WTC11 (cell line): ENCODE data around the gene SLC46A1. TPM values are rescaled to one million over a fixed set of nuclear protein-coding genes. Genes with fewer than 3 reads are reported as not detected.
A peak's percentile ranks its signal among the peaks of the same experiment; 100 is the strongest.

Experiments
- ATF2 ChIP-seq: sonication (generic); formaldehyde crosslinking; IDR thresholded peaks from 2 replicates; pipeline ENCODE4 v1.8.1; 2022; ENCODE audit warnings: low read depth, missing genetic modification reagents, borderline replicate concordance
- CREM ChIP-seq: sonication (generic); formaldehyde crosslinking; IDR thresholded peaks from 2 replicates; pipeline ENCODE4 v1.8.1; 2022; ENCODE audit warnings: mild to moderate bottlenecking, missing genetic modification reagents, moderate library complexity
- CTCF ChIP-seq: fragments of 200-600 bp; IDR thresholded peaks from 2 replicates; pipeline ENCODE4 v1.8.0; 2022; ENCODE audit warnings: antibody characterized with exemption
- ELF4 ChIP-seq: sonication (generic); formaldehyde crosslinking; IDR thresholded peaks from 2 replicates; pipeline ENCODE4 v1.8.1; 2022; ENCODE audit warnings: low read depth, mild to moderate bottlenecking, moderate library complexity, missing genetic modification reagents
- ETV6 ChIP-seq: sonication (generic); formaldehyde crosslinking; IDR thresholded peaks from 2 replicates; pipeline ENCODE4 v1.8.1; 2022; ENCODE audit warnings: mild to moderate bottlenecking, missing genetic modification reagents
- IRF2 ChIP-seq: sonication (generic); formaldehyde crosslinking; IDR thresholded peaks from 2 replicates; pipeline ENCODE4 v1.8.0; 2022; ENCODE audit warnings: low read depth, missing genetic modification reagents, borderline replicate concordance
- JAZF1 ChIP-seq: fragments of 250-450 bp; sonication (Bioruptor Pico); IDR thresholded peaks from 2 replicates; pipeline ENCODE4 v1.9.0; 2021; ENCODE audit warnings: moderate library complexity, mild to moderate bottlenecking, inconsistent platforms
- NFATC4 ChIP-seq: fragments of 250-450 bp; sonication (Bioruptor Pico); IDR thresholded peaks from 2 replicates; pipeline ENCODE4 v1.9.0; 2021; ENCODE audit warnings: mild to moderate bottlenecking
- NFYB ChIP-seq: sonication (generic); formaldehyde crosslinking; conservative IDR thresholded peaks from 2 replicates; pipeline ENCODE4 v1.8.0; 2022; ENCODE audit warnings: low read depth, missing genetic modification reagents
- NR2C2 ChIP-seq: sonication (generic); formaldehyde crosslinking; IDR thresholded peaks from 2 replicates; pipeline ENCODE4 v1.8.0; 2022; ENCODE audit warnings: mild to moderate bottlenecking, missing genetic modification reagents
- STAT6 ChIP-seq: sonication (generic); formaldehyde crosslinking; conservative IDR thresholded peaks from 2 replicates; pipeline ENCODE4 v1.8.1; 2023; ENCODE audit warnings: mild to moderate bottlenecking, low read depth, missing genetic modification reagents, moderate library complexity
- TCF7 ChIP-seq: sonication (generic); formaldehyde crosslinking; IDR thresholded peaks from 2 replicates; pipeline ENCODE4 v1.8.0; 2022; ENCODE audit warnings: mild to moderate bottlenecking, low read depth, missing genetic modification reagents, moderate library complexity
- ZNF219 ChIP-seq: sonication (generic); formaldehyde crosslinking; IDR thresholded peaks from 2 replicates; pipeline ENCODE4 v1.8.0; 2023; ENCODE audit warnings: missing genetic modification reagents, mild to moderate bottlenecking, borderline replicate concordance
- ZNF232 ChIP-seq: sonication (generic); formaldehyde crosslinking; IDR thresholded peaks from 2 replicates; pipeline ENCODE4 v1.8.0; 2022; ENCODE audit warnings: mild to moderate bottlenecking, missing genetic modification reagents
- ZNF263 ChIP-seq: sonication (generic); formaldehyde crosslinking; IDR thresholded peaks from 2 replicates; pipeline ENCODE4 v1.8.1; 2022; ENCODE audit warnings: low read depth, mild to moderate bottlenecking, moderate library complexity, missing genetic modification reagents
- ZNF281 ChIP-seq: sonication (generic); formaldehyde crosslinking; IDR thresholded peaks from 2 replicates; pipeline ENCODE4 v1.8.0; 2023; ENCODE audit warnings: mild to moderate bottlenecking, missing genetic modification reagents
- ZNF317 ChIP-seq: sonication (generic); formaldehyde crosslinking; IDR thresholded peaks from 2 replicates; pipeline ENCODE4 v1.8.1; 2023; ENCODE audit warnings: low read depth, mild to moderate bottlenecking, moderate library complexity, missing genetic modification reagents, borderline replicate concordance
- ZNF396 ChIP-seq: fragments of 250-450 bp; sonication (Bioruptor Pico); IDR thresholded peaks from 2 replicates; pipeline ENCODE4 v1.8.0; 2021; ENCODE audit warnings: mild to moderate bottlenecking, moderate library complexity, borderline replicate concordance
- ZNF423 ChIP-seq: fragments of 250-450 bp; sonication (Bioruptor Pico); IDR thresholded peaks from 2 replicates; pipeline ENCODE4 v2.1.2; 2022; ENCODE audit warnings: mild to moderate bottlenecking, moderate library complexity
- ZNF671 ChIP-seq: fragments of 250-450 bp; sonication (Bioruptor Pico); IDR thresholded peaks from 2 replicates; pipeline ENCODE4 v1.8.0; 2021; ENCODE audit warnings: mild to moderate bottlenecking
- total RNA-seq: library from RNA; stranded (reverse); gene quantifications from 3 replicates; pipeline ENCODE4 v1.2.3, GENCODE V29; 2021
- TF ChIP-seq, protein P1 (sequence below): fragments of 250-450 bp; sonication (Bioruptor Pico); IDR thresholded peaks from 2 replicates; pipeline ENCODE4 v1.8.0; 2021; ENCODE audit warnings: mild to moderate bottlenecking
- TF ChIP-seq, protein P2 (sequence below): sonication (generic); formaldehyde crosslinking; IDR thresholded peaks from 2 replicates; pipeline ENCODE4 v1.8.1; 2023; ENCODE audit warnings: mild to moderate bottlenecking, moderate library complexity, missing genetic modification reagents
- TF ChIP-seq, protein P3 (sequence below): fragments of 250-450 bp; sonication (Bioruptor Pico); IDR thresholded peaks from 2 replicates; pipeline ENCODE4 v1.9.0; 2021; ENCODE audit warnings: mild to moderate bottlenecking

SLC46A1 gene
- total RNA-seq, 1 experiment from 2014 or later, result 6.7 TPM

DNA sequence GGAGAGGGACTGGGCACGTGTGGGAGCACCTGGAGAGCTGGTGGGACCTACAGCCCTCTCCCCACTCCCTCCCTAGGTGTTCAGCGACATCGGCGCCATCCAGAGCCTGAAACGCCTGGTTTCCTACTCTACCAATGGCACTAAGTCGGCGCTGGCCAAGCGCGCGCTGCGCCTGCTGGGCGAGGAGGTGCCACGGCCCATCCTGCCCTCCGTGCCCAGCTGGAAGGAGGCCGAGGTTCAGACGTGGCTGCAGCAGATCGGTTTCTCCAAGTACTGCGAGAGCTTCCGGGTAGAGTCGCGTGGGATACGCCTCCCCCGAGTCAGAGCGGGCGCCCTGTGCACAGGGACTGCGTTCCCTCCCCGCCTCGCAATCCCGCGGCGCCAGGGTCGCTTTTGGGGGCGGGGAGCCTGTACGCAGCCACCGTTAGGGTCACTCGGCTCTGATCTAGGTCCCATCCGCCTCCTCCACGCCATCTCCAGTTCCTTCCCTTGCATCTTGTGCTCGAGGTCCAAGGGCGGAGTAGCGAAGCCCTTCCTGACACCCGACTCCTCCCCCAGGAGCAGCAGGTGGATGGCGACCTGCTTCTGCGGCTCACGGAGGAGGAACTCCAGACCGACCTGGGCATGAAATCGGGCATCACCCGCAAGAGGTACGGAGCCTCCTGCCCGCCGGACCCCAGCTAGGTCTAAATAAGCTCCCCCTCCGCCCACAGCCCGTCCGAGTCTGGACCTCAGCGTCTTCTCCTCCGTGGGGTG lies 21.6 kb downstream of the SLC46A1 start (continued):
- TF ChIP-seq, protein P1, sequence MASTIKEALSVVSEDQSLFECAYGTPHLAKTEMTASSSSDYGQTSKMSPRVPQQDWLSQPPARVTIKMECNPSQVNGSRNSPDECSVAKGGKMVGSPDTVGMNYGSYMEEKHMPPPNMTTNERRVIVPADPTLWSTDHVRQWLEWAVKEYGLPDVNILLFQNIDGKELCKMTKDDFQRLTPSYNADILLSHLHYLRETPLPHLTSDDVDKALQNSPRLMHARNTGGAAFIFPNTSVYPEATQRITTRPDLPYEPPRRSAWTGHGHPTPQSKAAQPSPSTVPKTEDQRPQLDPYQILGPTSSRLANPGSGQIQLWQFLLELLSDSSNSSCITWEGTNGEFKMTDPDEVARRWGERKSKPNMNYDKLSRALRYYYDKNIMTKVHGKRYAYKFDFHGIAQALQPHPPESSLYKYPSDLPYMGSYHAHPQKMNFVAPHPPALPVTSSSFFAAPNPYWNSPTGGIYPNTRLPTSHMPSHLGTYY (CRISPR knock-in tag), result no peak
- TF ChIP-seq ZNF219 (CRISPR knock-in tag) (no peak), ZNF671 (CRISPR knock-in tag) (no peak), ETV6 (CRISPR knock-in tag) (no peak), ZNF423 (no peak), IRF2 (CRISPR knock-in tag) (no peak), NFYB (CRISPR knock-in tag) (no peak), NR2C2 (CRISPR knock-in tag) (no peak), TCF7 (CRISPR knock-in tag) (no peak), ZNF317 (CRISPR knock-in tag) (no peak), JAZF1 (CRISPR knock-in tag) (no peak), ZNF263 (CRISPR knock-in tag) (no peak), CTCF (no peak), ZNF396 (CRISPR knock-in tag) (no peak), ZNF232 (CRISPR knock-in tag) (0 out of 2 replicates have a peak, but pooled peaks have one; percentile 22), ATF2 (no peak), ELF4 (CRISPR knock-in tag) (no peak), NFATC4 (no peak), STAT6 (no peak), ZNF281 (CRISPR knock-in tag) (no peak), CREM (CRISPR knock-in tag) (0 out of 2 replicates have a peak, but pooled peaks have one; percentile 10)
- TF ChIP-seq, protein P2, sequence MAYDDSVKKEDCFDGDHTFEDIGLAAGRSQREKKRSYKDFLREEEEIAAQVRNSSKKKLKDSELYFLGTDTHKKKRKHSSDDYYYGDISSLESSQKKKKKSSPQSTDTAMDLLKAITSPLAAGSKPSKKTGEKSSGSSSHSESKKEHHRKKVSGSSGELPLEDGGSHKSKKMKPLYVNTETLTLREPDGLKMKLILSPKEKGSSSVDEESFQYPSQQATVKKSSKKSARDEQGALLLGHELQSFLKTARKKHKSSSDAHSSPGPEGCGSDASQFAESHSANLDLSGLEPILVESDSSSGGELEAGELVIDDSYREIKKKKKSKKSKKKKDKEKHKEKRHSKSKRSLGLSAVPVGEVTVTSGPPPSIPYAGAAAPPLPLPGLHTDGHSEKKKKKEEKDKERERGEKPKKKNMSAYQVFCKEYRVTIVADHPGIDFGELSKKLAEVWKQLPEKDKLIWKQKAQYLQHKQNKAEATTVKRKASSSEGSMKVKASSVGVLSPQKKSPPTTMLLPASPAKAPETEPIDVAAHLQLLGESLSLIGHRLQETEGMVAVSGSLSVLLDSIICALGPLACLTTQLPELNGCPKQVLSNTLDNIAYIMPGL (CRISPR knock-in tag), result 0 out of 2 replicates have a peak, but pooled peaks have one; percentile 26
- TF ChIP-seq, protein P3, sequence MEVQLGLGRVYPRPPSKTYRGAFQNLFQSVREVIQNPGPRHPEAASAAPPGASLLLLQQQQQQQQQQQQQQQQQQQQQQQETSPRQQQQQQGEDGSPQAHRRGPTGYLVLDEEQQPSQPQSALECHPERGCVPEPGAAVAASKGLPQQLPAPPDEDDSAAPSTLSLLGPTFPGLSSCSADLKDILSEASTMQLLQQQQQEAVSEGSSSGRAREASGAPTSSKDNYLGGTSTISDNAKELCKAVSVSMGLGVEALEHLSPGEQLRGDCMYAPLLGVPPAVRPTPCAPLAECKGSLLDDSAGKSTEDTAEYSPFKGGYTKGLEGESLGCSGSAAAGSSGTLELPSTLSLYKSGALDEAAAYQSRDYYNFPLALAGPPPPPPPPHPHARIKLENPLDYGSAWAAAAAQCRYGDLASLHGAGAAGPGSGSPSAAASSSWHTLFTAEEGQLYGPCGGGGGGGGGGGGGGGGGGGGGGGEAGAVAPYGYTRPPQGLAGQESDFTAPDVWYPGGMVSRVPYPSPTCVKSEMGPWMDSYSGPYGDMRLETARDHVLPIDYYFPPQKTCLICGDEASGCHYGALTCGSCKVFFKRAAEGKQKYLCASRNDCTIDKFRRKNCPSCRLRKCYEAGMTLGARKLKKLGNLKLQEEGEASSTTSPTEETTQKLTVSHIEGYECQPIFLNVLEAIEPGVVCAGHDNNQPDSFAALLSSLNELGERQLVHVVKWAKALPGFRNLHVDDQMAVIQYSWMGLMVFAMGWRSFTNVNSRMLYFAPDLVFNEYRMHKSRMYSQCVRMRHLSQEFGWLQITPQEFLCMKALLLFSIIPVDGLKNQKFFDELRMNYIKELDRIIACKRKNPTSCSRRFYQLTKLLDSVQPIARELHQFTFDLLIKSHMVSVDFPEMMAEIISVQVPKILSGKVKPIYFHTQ (CRISPR knock-in tag), result no peak
